Measurements from ENCODE around the gene DGCR6L.
A peak's percentile ranks its signal among the peaks of the same experiment; 100 is the strongest.
"Not testable (repeated sequence)": the region's sequence is repeated elsewhere in the genome, so short reads cannot be mapped to it uniquely, and the experiment has no call there.

Gene DGCR6L

DNA sequence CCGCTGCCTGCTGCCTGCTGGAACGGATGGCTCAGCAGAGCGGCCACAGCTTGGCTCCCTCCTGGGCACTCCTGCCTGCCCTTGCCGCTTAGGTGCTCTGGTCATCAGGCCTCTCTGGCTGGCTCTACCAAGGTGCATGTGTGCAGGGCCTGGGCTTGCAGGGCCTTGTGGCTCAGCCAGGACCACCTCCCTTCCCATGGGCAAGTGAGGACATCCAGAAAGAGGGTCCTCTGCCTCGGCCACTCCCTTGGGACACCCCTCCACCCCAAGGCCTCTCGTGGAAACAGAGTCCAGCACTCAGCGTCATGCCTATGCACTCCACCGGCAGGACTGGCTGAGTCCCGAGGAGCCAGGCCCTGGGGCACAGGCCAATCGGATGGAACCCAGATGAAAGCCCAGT is 45.5 kb downstream of the DGCR6L start:
- DNase-seq: not testable (repeated sequence)

DNA sequence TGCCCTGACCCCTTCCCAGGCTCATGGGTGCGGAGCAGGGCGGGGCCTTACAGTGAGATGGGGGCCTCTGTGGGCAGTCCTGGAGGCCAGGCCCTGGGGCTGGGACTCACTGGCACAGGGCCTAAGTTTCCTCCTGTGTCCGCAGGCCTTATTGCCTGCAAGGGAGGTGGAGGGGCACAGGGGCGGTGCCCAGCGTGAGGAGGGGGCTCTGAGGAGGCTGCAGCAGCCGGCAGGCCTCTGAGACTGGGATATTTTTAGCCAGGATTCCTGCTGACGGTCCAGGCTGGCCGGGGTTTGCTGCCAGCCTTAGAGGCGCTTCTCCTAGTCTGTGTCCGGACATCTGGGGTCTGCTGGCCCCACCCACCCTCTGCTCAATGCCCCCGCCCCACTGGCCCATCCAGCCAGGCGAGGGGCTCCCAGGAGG is 46.1 kb downstream of the DGCR6L start:
- no peak for DNase-seq

DNA sequence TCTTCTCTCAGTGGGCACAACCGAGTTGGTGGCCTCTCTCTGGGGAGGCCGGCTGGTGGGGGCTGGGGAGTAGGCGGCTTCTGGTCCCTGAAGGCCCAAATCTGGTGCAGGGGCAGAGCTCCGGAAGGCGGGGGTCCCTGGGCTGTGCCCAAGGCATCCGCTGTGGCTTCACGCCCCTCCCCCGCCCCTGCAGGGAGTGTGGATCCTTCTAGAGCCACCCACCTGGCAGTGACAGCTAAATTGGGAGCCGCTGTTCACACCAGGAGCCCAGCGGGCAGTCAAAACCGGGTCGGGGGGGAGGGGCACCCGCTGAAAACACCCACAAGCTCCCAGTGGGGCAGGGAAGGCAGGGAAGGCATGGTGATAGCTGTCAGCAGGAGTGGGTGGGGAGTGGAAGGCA is 47.2 kb downstream of the DGCR6L start:
- DNase-seq: no peak

DNA sequence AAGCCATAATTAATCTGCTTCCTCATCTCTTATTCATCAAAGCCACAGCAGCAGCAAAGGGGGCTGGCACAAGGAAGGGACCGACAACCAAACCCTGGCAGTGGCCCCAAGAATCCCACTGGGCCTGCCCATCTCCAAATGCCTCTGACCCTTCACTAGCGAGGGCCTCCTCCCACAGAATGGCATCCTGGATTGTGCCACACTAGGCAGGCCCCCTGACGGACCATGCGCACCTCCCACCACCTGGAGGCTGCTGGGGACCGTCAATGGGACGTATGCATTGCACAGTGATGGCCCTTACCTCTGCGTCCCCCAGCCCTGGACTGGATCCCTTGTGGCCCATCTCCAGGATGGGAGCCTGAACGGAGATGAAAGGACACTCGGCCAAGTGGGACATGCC is 47.7 kb downstream of the DGCR6L start:
- DNase-seq: no peak

DNA sequence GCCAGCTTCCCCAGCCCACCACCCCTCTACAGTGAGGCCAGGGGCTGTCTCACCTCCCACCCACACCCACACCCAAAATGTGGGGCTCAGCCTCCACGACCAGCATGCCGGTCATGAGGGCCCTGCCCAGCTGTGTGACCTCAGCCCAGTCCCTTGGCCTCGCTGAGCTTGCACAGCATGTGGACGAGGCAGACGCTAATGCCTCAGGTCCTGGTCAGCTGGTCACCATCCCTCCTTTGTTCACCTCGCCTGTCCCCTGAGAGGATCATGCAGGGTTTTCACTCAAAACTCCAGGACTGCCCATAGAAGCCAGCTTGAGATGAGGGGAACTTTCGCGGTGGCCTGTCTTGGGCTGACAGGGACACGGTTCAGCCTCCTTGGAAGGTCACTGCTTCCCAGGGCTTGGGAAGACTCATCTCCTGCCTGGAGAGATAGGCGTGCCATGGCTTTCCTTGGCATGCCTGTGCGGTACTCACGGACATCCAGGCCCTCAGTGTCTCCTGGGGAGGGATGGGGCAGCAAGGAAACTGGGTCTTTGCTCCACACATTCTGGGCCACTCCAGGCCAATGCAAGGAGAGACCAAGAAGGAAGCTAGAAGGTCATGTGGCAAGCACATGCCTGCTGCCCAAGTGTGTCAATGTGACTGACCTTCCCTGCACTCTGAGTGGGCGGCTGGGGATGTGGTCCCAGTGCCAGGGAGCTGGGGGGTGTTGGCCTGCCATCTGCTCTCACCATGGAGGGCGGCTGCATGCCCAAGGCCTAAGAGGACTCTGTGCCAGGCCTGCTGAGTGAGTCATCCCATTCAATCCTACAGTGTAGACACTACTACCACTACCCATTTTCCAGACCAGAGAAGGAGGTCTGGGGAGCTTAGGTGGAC is 48.5 kb downstream of the DGCR6L start:
- DNase-seq: no peak

DNA sequence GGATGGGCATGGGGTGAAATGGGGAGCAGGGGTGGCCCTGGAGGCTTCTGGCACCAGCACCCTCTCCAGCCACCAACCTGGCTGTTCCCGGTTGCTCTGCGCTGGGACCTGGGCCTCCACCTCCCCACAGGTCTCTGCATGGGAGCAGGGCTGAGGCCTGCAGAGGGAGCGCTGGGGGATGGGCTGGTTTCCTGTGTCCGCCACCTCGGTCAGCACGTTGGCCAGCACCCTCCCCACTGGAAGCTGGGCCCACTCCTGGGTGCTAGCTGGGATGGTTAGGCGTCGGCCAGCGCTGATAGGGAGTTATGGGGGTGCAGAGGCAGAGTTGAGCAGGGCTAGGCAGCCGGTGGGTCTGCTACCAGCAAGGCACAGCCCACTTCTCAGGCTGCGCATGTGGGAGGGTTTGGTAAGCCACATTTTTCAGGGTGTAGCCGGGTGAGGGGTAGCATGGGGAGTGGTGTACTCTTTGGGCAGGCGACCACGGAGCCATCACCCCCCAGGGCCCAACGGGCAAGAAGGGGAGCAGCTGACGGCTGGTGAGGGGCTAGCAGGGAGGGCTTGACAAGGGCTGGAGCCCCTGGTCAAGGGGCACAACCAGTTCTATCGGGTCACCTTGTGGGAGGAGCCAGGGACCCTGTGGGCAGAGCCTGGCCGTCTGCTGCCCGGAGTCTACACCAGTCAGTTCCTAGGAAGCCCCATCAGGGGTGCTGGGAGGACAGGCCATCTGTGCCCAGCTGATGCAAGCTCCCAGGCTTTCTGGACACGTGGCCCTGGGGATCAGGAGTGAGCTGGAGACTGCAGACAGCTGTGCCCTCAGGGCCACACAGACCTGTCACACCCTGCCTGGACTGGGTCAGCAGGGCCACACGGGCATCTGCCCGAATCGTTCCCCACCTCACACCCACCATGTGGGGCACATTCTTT is 49.4 kb downstream of the DGCR6L start:
- not testable (repeated sequence) for DNase-seq

DNA sequence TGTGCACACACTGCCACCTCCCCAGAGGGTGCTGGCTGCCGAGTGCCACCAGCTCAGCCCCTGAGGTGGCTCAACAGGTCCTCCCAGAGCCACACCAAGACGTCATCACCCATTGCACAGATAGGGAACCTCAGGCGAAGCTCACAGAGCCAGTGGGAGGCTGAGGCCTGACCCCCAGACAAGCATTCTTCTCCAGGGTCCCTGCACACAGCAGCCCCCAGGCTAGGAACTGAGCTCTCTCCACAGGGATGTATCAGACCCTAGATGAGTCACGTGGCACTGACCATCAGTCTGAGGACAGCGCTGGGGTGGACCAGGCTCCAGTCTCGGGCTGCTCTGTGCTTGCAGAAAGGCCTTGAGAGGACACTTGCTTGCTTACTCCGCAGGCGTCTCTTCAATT is 50.2 kb downstream of the DGCR6L start:
- DNase-seq: not testable (repeated sequence)

DNA sequence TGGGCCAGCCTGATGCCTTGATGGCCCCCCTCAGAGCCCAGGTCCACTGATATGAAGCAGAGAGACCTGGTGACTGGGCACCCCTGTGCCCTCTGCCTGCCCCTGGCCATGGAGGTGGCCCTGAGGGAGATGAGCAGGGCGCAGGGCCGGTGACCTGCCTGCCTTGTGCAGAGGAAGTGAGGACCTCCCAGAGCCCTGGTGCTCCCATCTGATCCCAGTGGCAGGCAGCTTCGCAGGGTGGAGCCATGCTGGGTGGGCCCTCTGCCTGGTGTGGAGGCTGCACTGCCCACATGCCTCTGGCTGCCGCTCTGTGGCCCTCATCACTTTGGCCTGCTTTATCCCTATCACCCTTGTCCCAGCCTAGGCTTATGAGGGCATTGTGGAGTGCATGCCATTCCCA is 50.7 kb downstream of the DGCR6L start:
- not testable (repeated sequence) for DNase-seq

DNA sequence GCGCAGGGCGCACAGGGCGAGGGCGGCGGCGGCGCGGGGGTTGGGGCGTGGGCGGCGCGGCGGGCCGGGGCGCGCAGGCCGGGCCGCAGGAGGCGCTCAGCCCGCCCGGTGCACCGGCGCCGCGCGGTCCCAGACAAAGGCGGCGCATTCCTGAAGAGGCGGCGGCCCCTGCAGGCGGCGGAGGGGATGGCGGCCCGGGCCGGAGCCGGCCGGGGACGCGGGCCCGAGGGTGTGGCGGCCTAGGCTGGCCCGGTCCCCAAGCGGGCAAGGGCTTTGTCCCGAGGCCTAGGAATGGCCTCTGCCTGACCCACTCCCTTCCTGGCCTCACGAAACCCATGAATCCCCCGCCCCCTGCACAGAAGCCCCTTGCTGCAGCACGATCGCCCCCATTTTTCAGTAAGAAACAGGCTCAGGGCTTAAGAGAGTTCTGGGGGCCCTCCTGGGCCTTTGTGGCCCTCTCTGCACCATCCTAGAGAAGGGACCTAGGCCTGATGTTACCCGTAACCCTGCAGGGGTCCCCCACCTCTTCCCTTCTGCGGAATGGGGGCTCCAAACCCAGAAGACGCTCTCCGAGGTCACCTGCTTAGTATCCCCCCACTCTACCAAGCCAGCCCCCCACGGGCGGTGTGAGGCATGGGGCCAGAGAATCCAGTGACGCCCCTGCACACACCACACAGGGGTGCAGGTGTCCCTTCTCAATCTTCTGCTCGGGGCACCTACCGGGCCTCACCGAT is 51.4 kb downstream of the DGCR6L start, which contains the start of gene RTN4R:
Gene RTN4R, minus strand, starts transcription at position 40 of the 734 bp plus-strand sequence. CDS start 226 bp downstream, outside the sequence.
- peak; percentile 45 for DNase-seq

DNA sequence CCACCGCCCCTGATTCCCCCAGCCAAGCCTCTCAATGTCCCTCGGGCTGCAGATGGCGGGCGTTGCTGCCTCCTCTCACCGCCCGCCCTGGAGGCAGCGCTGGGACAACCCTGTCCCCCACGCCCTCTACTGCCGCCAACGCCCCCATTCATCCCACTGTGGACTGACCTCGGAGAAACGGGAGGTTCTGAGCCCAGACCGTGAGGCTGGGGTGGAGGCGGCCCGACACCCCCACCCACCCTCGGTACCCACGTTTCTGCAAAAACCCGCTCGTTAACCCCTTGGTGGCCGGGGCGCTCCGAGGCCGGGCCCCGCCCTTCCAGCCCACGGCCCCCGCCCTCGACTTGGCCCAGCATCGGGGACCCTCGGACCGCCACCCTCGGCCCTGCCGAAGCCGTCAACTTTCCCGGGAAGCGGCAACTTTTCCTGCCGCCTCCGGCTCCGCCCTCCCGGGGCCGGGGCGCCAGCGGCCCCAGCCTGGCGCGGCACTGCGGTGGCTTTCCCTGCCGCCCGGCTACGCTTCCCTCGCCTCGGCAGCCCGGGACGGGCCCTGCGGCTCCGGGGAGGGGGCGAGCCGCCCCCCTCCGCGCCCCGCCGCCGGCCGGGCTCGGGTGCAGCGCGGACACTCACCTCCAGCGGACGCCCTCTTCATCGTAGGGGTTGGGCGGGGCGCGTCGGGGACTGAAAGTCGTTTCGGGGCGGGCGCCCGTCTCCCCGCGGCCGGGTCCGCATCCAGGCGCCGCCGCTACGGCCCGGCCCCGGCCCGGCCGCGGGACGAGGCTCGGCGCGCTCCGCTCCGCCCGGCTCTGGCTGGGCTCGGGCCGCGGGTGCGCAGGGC is 52.2 kb downstream of the DGCR6L start:
- DNase-seq: no peak

DNA sequence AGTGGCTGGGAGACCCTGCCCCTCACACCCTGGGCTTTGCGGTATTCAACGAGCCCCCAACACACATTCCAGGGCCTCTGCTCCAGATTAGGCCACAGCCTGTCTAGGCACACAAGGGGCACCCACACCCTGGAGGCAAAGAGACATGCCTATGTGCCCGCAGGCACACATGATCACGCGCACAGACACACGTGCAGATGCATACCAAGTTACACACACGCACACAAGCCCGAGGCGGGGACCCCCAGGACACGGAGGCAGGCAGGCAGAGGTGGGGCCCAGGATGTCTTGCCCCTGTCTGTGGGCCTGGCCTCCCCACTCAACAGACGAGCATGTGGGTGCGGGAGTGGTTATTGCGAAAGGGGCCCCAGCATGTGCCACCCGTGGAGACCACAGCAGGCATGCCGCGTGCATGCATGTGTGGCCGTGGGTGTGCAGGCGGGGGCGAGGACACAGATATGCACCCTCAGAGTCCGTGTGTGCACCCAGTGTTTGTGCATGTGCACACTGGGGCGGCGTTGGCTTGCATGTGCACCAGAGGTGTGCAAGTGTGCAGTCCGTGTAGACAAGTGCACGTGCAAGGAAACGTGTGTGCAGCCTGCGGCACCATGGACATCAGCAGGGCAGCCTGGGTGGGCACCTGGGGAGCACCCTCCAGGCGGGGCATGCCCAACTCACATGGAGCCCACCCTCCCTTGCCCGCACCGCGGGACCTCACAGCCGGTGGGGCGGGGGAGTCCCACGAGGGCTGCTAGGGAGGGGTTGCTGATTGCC is 53.0 kb downstream of the DGCR6L start:
- DNase-seq: not testable (repeated sequence)

DNA sequence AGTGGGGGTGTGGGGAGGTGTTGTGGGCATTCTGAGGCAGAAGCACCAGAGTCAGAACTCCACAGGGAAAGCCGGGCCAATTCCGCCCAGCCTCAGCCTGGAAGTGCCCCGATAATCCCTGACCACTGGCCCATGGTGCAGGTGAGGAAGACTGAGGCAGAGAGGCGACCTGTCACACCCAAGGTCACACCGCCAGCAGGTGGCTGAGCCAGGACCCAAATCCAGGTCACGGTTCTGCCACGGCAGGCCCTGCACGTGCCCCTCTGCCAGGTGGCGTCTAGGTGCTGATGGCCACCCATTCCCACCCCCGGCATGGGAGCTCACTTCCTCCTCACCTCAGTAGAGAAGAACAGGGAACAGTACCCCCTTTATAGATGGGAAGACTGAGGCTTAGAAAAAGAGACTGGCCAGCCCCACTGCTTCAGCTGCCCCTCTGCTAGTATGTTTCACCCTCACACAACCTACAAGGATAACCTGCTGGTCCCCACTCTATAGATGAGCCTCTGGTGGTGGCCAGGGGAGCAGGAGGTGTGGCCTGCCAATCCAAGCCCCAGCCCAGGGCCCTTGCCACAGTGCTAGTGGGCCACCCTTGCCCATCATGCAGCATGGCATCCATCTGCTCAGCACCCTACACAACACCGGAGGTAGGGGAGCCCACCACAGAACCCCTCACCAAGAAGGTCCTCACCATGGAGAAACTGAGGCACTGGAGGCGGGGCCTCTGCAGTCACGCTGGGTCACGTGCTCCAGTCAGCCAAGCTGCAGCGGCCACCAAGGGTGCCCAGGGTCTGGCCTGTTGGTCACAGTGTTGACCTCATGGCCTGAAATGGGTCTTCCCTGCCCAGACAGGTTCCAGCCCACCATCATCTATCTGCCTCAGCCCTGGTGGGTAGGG is 53.8 kb downstream of the DGCR6L start:
- not testable (repeated sequence) for DNase-seq

DNA sequence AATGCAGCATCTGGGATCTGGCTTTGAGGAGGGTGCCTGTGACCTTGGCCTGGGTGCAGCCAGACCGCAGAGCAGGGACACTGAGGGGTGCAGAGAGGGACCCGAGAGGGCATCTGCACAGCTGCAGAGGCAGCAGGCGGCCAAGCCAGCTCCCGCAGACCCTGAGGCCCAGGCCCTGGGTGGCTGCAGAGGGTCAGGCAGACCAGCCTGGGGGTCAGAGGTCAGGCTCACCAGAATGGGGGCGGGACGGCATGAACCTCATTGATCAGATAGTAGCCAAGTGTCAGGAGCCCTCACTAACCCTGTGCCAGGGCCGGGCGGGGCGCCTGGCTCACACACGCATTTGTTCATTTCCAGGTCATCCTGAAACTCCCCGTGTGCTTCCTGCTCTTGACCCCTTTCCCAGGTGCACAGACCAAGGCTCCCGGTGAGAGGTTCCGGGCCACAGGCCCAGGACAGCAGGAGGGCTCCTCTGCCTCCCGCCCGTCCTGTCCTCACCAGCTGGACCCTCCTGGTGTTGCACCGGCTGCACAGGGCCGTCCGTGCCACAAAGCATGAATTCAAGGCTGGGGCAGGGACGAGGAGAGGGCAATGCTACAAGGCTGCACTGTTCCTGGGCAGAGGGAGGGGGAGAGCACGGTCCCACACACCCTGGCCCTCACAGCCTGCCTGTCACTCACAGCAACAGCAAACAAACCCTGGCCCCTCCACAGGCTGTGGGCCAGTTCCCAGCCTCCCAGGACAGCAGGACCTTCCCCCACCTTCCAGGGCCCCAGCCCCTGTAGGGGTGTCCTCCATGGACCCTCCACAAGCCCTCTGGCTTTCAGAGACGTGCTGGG is 55.0 kb downstream of the DGCR6L start:
- DNase-seq: no peak

All from effector CD8-positive, alpha-beta T cell (primary cell).